ENCODE results near the gene GRIN2A.

- TF ChIP-seq POLR2AphosphoS5 (IDR thresholded peaks at IDR 0.05) (no peak), CTCF (IDR thresholded peaks at IDR 0.05) (no peak), POLR2A (IDR thresholded peaks at IDR 0.05) (no peak)
These were observed 44.1 kb upstream of the GRIN2A start for GRCh38 chr16:10226141-10226986.

All from gastroesophageal sphincter (tissue), 3 donors.